ENCODE measurements around the gene SPESP1.

SPESP1 gene

DNA sequence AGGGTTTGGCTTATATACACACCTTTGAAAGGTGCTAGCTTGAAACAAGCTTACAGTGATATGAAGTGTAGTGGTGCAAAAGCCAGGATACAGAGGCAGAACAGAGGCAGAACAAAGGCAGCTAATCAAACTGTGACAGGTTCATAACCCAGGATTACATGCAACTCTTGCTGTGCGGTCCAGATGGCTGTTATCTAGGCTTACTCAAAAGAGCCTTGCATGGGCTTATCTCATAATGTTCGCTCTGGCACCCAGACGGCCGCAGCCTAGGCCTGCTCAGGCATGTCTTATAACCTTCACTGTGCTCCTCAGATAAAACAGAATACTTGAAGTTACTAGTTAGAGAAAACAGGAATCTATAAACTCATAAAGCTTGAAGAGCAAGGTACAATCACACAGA lies 61.4 kb downstream of the SPESP1 start:
- no peak for DNase-seq (ENCODE audit: low read depth)

DNA sequence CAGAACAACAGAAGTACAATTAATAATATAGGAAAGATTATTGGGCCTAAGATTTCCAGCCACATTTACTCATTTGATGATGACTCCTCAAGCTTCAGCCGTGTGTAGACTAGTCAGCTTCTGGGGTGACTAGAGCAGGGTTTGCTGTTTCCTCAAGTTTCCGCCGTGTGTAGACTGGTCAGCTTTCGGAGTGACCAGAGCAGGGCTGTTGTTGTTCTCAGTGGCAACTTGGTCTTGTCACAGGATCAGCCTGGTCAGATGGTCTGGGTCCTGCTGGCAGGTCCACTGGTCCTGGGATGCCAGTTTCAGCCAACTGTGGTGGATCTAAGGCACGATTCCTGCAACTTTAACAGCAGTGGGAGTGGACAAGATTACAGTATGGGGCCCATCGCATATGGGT lies 62.4 kb downstream of the SPESP1 start:
- DNase-seq (ENCODE audit: low read depth), result no peak

DNA sequence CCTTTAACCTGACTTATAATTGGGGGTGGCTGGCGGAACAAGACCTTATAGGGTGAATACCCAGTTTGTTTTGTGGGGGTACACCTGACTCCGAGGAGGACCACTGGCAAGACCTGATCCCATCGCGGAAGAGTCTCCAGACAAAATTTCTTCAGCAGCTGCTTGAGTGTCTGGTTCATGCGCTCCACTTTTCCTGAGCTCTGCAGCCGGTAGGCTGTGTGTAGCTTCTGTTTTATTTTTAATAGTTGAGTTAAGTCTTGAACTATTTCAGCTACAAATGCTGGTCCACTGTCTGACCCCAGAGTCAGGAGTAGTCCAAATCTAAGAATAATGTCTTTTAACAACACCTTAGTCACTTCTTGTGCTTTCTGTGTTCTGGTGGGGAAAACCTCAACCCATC lies 63.0 kb downstream of the SPESP1 start:
- no peak for DNase-seq (ENCODE audit: low read depth)

DNA sequence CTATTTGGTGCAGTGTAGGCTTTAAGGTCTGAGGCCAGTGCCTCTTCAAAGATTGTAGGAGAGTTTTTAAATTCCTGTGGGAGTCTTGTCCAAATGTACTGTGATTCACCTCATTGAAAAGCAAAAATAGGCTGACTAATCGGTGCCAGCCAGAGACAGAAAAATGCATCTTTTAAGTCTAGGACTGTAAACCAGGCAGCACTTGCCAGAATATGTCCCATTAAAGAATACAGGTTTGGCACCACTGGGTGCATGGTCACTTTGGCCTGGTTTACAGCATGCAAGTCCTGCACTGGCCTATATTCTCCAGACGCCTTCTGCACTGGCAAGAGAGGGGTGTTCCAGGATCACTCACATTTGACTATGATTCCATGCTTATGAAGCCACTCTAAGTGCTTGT lies 63.8 kb downstream of the SPESP1 start:
- peak; percentile 71 for DNase-seq (ENCODE audit: low read depth)

DNA sequence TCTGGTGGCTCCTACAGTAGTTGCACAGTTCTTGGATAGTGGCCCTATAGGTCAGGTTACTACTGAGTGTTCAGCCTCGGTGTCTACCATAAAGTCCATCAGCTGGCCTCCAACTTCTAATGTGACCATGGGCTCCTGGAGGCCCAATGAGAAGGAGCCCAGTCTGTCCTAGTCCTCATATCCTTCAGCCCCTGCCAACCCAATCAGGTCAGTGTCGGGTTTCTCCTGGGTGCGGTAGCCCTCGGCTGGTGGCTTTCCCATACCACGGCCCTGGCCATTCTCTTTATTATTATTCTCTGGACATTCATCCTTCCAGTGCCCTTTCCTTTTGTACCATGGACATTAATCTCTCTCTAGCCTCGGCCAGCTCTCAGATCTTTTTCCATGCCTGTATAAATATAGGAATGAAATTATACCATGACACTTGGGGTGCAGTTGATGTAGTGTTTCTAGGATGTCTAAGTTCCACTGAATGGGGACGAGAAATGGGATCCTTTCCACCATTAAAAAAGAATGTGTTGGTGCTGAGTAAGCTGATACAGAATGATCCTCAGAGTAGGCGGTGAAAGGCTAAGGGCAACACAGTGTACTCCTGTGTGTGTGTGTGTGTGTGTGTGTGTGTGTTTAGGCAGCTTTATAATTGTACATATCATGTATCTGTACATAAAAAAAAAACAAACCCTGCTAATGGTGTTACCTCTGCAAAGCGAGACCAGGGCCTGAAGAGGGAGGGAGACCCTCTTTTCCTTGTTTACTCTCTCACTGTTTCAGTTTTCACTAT lies 64.8 kb downstream of the SPESP1 start:
- DNase-seq (ENCODE audit: low read depth), result no peak

Measured in ELR (cell line).